Measurements from ENCODE around the gene FMN2. TPM values are rescaled to one million over a fixed set of nuclear protein-coding genes. Genes with fewer than 3 reads are reported as not detected.
"Not testable (repeated sequence)": the region's sequence is repeated elsewhere in the genome, so short reads cannot be mapped to it uniquely, and the experiment has no call there.

FMN2 gene
- polyA plus RNA-seq, 5 donors: 1.2 to 3.0 (median 1.7) TPM

DNA sequence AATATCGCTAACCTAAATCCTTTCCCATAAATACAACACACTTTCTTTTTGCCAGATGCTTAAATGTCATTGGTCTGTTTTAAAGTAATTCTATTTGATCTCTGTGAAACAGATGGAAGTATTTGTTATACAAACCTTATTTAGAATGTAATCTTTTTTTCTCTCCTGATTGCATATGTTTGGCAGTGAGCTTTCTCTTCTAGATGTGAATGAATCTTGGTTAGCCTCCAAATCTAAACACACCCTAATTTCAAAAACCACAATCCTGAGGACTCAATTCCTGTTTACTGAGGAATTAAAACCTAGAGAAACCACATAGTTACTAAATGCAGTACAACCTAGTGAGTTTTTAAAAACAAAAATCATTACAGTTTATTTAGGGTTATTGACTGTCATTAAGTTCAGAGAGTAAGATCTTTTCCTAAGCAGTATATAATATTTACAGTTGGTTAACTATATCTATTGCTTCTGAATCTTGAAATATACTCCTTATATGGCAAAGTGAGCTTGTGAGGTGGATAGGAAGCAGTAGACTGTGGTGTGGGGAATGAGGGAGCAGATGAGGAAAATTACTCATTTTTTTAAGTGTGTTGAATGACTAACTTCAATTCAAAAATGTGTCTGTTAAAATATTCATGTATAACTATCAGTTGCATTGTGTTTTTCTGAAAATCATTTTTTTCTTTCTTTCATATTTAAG, 218.7 kb downstream of the FMN2 start:
- no peak for DNase-seq

GRCh38 chr1:240312872-240313271, 221.2 kb downstream of the FMN2 start:
- no peak for DNase-seq

DNA sequence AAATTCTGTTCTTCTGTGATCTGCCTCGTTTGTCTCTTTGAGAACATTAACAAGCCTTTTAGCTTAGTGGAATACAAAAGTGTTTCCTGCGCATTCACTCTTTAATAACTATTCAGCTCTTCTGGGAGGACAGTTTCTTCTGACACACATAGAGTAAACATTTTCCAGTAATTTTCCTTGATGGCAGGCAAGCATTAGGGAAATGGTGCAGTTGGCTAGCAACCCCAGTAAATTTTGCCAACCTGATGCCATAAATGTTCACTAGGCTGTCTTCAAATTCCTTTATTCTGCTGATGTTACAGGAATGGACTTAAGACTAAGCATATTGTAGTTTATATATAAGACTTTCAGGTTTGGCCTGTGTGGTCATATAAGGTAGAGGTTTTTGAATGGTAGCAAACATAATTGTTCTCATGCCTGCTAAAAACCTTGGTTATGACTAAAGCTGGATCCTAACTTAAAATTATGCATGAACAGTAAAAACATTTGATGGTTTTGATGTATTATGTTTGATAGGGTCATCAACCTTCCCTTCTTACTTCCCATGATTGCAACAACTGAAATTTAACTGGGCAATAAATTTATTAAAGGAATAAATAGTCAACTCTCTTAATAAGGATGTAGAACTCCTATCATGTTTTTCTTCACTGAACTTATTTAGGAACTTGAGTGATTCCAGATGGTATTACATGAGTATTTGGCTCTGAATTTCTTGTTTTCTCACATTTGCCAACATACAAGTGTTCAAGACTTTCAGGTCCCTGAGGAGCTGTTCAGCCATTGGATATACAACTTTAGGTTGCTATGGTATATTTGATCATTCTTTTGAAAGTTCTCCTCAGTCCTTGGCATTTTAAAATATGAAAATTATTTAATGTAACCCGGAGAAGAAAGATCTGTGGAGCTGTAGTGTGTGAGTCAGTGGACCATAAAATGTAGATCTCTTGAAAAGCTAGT, 223.4 kb downstream of the FMN2 start:
- no peak for DNase-seq

DNA sequence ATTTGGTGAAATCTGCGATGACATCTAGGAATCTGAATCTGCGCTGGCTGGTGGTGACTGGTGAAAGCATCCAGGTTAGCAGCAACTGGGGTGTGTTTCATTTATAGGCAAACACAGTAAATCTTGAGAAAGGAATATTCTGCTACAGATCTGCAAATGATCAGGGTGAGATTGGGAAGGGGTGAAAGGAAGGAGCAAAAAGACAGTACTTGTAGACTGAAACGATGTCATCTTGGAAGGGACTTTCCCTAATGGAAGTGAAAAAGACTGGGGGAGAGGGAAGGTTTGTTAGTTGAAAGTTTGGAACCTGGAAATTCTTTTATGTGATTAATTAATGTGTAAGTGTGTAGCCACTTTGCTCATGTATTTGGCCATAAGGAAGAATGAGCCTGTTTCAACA, 228.3 kb downstream of the FMN2 start:
- no peak for DNase-seq

GRCh38 chr1:240320659-240321058, 229.0 kb downstream of the FMN2 start:
- no peak for DNase-seq

DNA sequence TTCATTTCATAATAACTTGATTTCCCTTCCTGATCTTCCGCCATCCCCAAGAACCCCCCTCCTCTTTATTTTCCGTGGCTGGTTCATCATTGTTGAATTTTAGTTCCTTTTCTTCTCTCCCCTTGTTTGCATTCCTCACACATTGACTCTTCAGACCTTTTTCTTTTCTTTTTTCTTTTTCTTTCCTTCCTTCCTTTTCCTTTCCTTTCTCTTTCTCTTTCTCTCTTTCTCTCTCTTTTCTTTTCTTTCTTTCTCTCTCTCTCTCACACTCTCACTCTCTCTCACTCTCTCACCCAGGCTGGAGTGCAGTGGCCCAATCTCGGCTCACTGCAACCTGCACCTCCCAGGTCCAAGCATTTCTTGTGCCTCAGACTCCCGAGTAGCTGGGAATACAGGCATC, 231.3 kb downstream of the FMN2 start:
- DNase-seq: no peak

DNA sequence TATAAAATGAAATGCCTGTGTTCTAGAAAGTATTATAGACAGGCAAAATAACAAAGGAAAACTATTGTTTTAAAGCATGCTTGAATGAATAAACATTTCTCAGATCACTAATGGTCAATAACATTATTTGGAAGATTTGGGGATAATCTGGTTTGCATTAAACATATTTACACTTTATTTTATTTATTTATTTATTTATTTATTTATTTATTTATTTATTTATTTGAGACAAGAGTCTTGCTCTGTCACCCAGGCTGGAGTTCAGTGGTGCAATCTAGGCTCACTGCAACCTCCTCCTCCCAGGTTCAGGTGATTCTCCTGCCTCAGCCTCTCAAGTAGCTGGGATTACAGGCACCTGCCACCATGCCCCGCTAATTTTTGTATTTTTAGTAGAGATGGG, 236.7 kb downstream of the FMN2 start:
- not testable (repeated sequence) for DNase-seq

DNA sequence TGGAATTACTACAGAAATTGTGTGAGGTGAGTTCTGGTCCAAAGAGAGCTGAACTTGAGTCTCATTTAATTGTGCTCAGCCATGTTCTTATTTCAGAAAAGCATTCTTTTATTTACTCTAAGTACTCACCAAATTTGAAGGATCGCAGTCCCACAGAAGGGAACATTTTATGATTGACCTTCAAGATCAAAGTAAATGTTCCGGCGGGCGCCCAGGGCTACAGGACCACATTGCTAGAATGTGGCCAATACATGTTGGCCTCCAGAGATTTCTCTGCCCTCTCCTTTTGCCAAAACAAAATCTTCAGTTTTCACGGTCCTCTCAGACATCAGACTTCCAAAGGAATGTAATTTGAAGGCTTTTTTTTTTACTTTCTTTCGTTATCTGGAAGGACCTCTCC, 237.8 kb downstream of the FMN2 start:
- no peak for DNase-seq

- DNase-seq: no peak
Measured at GRCh38 chr1:240332672-240333071, 241.0 kb downstream of the FMN2 start.

- DNase-seq: no peak
Measured at GRCh38 chr1:240337781-240338180, 246.1 kb downstream of the FMN2 start.

- no peak for DNase-seq
Measured at GRCh38 chr1:240338837-240339236, 247.2 kb downstream of the FMN2 start.

GRCh38 chr1:240341365-240342250, 249.9 kb downstream of the FMN2 start:
- DNase-seq: no peak

GRCh38 chr1:240342251-240342625, 250.6 kb downstream of the FMN2 start:
- no peak for DNase-seq

- DNase-seq: no peak
Measured at GRCh38 chr1:240343045-240343444, 251.4 kb downstream of the FMN2 start.

- no peak for DNase-seq
Measured at GRCh38 chr1:240343966-240344365, 252.3 kb downstream of the FMN2 start.

DNA sequence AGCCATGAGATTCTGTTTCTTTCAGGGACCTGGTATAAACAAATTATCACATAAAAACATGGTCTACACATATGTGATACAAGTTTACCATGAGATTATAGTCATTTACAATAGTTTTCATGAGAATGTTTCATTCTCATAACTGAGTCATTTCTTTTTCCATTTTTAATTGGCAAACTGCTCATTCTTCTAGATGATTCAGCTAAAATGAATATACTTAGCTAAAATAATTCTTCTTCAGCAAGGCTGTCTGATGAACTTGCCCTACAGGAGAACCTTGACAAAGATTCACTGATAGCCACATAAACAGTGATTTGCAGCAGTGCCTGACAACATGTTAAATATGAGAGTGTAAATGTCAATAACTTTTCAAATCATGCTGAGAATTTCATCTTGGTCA, 253.2 kb downstream of the FMN2 start:
- no peak for DNase-seq

DNA sequence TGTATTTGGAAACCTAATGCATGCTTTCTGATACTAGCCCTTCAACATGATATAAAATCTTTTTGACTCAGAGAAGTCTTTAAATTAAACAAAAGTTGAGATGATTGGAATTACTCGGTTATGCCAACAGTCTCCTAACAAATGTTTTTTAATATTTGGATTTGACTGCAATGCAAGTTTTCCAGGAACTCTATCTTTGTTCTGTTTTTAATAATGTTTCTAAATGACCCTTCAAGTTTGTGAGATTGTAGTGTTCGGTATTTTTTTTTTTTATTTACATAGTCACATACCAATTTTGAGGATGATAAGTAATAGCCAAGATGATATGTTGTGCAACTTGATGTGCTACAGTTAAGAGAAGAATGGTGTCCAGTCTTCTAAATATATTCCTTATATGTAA, 258.0 kb downstream of the FMN2 start:
- no peak for DNase-seq

DNA sequence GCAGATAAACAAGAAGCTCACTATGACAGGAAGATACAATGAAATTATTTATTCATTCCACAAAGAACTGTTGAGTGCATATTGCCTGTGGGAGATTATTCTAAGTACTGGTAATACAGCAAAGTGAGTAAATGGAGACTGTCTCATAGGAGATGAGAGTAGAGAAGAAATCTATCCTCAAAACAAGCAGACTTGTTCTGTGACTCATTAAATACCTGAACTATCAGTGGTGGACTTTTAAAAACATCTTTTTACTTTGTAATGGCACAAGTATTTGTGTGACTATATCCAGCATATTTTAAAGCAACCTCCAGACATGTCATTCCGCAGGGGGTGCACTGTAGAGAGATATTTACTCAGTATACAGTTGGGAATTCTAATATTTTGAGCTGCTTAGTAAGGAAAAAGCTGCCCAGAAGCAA, 259.2 kb downstream of the FMN2 start:
- DNase-seq: no peak

DNA sequence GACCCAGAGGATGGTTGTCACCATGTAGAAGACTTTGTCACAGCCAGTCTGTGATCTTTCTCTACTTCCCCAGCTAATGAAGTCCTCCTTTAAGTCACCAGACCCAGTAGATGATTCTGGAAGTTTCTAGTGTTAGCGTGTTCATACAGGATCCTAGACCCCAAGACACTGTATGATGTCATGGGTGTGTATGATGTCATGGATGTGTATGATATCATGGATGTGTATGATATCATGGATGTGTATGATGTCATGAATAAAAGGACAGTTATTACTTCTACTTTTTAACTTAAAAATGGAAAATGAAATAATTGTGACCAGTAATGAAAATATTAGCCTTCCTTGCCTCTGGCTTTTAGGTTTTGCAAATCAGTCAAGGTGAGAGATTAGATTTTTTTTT, 260.0 kb downstream of the FMN2 start:
- no peak for DNase-seq

- no peak for DNase-seq
Measured at GRCh38 chr1:240352769-240353168, 261.1 kb downstream of the FMN2 start.

DNA sequence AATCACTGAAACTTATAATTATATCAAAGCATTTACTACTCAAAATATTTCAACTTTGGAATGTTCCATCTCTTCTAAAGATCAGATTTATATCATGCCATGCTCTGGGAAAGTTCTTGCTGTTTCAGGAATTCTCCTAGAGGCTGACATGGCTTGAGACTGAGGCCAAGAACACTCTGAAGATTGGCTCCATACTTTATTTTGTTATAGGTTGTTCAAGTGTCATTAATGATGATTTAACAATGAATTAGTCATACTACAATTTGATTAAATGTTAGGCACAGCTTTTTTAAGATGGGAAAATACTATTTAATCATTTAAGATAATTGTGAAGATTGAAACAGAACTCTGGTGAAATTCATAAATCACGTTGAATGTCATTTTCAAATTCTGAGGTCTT, 264.9 kb downstream of the FMN2 start:
- DNase-seq: no peak

DNA sequence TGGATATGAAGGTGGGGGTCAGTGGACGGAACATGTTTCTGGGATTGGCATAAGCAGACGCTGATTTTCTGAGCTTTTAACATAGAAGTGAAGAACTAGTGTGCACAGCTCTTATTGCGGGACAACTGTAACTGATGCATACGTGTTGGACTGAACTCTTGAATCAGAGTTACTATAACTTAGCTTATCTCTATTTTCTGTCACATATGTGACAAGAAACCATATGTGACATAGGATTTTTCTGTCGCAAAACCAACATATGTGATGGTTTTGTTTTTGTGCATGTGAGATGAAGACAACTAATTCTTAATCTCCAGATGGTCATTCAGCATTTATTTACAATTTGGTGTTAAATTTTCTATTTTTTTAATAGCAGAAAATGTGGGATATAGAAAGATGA, 270.4 kb downstream of the FMN2 start:
- DNase-seq: no peak

Data from right lung (tissue), 5 donors.